Mesodermal cell (in vitro differentiated cells): Measurements from ENCODE around the gene ATP8B1.

Experiments
- H3K27ac ChIP-seq: 2 replicates; pipeline ENCODE4 v1.7.0; 2013; ENCODE audit warnings: mild to moderate bottlenecking, low read depth, low read length, moderate library complexity; ENCODE audit not compliant: severe bottlenecking
- H3K36me3 ChIP-seq: 2 replicates; pipeline ENCODE4 v1.7.1; 2013; ENCODE audit warnings: mild to moderate bottlenecking, low read length, moderate library complexity; ENCODE audit not compliant: control insufficient read depth, insufficient read depth
- H3K4me1 ChIP-seq: one replicate; pipeline ENCODE4 v1.7.1; 2013; ENCODE audit warnings: mild to moderate bottlenecking, low read length; ENCODE audit not compliant: insufficient read depth, control insufficient read depth, poor library complexity, severe bottlenecking
- H3K4me3 ChIP-seq: 2 replicates; pipeline ENCODE4 v1.7.0; 2013; ENCODE audit warnings: low read length, control low read depth, mild to moderate bottlenecking; ENCODE audit not compliant: insufficient read depth, poor library complexity, severe bottlenecking; ENCODE audit errors: extremely low read depth
- H3K9me3 ChIP-seq: 2 replicates; pipeline ENCODE4 v1.7.1; 2013; ENCODE audit warnings: mild to moderate bottlenecking, low read length, moderate library complexity; ENCODE audit not compliant: control insufficient read depth
- WGBS, 2 experiments: methylation state at CpG; one replicate each; pipeline ENCODE4 v1.1.5; 2013; ENCODE audit warnings: missing lambda C conversion rate in 2 of 2; ENCODE audit not compliant: insufficient coverage in 2 of 2; 5-methylcytosine and 5-hydroxymethylcytosine counted together

Gene ATP8B1

GRCh38 chr18:57819119-57819518 lies 16.0 kb upstream of the ATP8B1 start:
- Histone ChIP-seq H3K36me3 (no peaks in the 10 kb centered on the region), H3K27ac (peak overlapping the region; percentile 69), H3K4me1 (peaks cover 4% of the 10 kb centered on the region), H3K4me3 (no peak overlapping the region), H3K9me3 (no peaks in the 10 kb centered on the region)
- 94% methylated on average over 2 of the region's 3 CpGs; no CpG with 5 or more reads in 1 of the 2 experiments for WGBS, 2 experiments

- WGBS, 2 experiments: 83 to 93% methylated on average over 7 to 9 of the region's 10 CpGs
- Histone ChIP-seq H3K9me3 (peaks cover 11% of the 10 kb centered on the region), H3K4me3 (no peak overlapping the region), H3K27ac (no peak overlapping the region), H3K4me1 (peaks cover 4% of the 10 kb centered on the region), H3K36me3 (no peaks in the 10 kb centered on the region)
These were observed 13.3 kb upstream of the ATP8B1 start for GRCh38 chr18:57816208-57816954.

GRCh38 chr18:57814555-57814954 lies 11.4 kb upstream of the ATP8B1 start:
- Histone ChIP-seq H3K36me3 (no peaks in the 10 kb centered on the region), H3K4me1 (no peaks in the 10 kb centered on the region), H3K4me3 (no peak overlapping the region), H3K9me3 (peaks cover 11% of the 10 kb centered on the region), H3K27ac (no peak overlapping the region)
- WGBS, 2 experiments: 85 to 88% methylated on average over 2 of the region's 2 CpGs

GRCh38 chr18:57813245-57813644 lies 10.1 kb upstream of the ATP8B1 start:
- no peaks in the 10 kb centered on the region for H3K36me3 ChIP-seq
- H3K4me3 ChIP-seq: no peak overlapping the region
- peaks cover 11% of the 10 kb centered on the region for H3K9me3 ChIP-seq
- no peaks in the 10 kb centered on the region for H3K4me1 ChIP-seq
- no peak overlapping the region for H3K27ac ChIP-seq

GRCh38 chr18:57812126-57812477 lies 9.0 kb upstream of the ATP8B1 start:
- Histone ChIP-seq H3K4me1 (peaks cover 7% of the 10 kb centered on the region), H3K36me3 (no peaks in the 10 kb centered on the region), H3K4me3 (no peak overlapping the region), H3K9me3 (peaks cover 11% of the 10 kb centered on the region), H3K27ac (no peak overlapping the region)

- H3K36me3 ChIP-seq: no peaks in the 10 kb centered on the region
- H3K4me3 ChIP-seq: no peak overlapping the region
- H3K9me3 ChIP-seq: peaks cover 11% of the 10 kb centered on the region
- H3K4me1 ChIP-seq: peaks cover 12% of the 10 kb centered on the region
- no peak overlapping the region for H3K27ac ChIP-seq
- WGBS, 2 experiments: 75 to 95% methylated on average over 1 to 2 of the region's 4 CpGs
These were observed 8.5 kb upstream of the ATP8B1 start for GRCh38 chr18:57811477-57812125.

GRCh38 chr18:57809190-57809589 lies 6.1 kb upstream of the ATP8B1 start:
- no peak overlapping the region for H3K4me3 ChIP-seq
- no peak overlapping the region for H3K27ac ChIP-seq
- H3K9me3 ChIP-seq: peaks cover 11% of the 10 kb centered on the region
- no peaks in the 10 kb centered on the region for H3K36me3 ChIP-seq
- peaks cover 12% of the 10 kb centered on the region for H3K4me1 ChIP-seq

GRCh38 chr18:57807336-57808117 lies 4.4 kb upstream of the ATP8B1 start:
- 63 to 79% methylated on average over 1 to 2 of the region's 2 CpGs for WGBS, 2 experiments
- peaks cover 8% of the 10 kb centered on the region for H3K9me3 ChIP-seq
- no peak overlapping the region for H3K4me3 ChIP-seq
- H3K4me1 ChIP-seq: peaks cover 13% of the 10 kb centered on the region
- H3K27ac ChIP-seq: no peak overlapping the region
- H3K36me3 ChIP-seq: no peaks in the 10 kb centered on the region

- 80 to 82% methylated on average over 1 of the region's 3 CpGs for WGBS, 2 experiments
- Histone ChIP-seq H3K36me3 (no peaks in the 10 kb centered on the region), H3K27ac (no peak overlapping the region), H3K4me3 (no peak overlapping the region), H3K9me3 (peaks cover 2% of the 10 kb centered on the region), H3K4me1 (peaks cover 16% of the 10 kb centered on the region)
These were observed 3.8 kb upstream of the ATP8B1 start for GRCh38 chr18:57806978-57807285.

- Histone ChIP-seq H3K27ac (no peak overlapping the region), H3K4me1 (peaks cover 21% of the 10 kb centered on the region), H3K36me3 (no peaks in the 10 kb centered on the region), H3K9me3 (no peaks in the 10 kb centered on the region), H3K4me3 (no peak overlapping the region)
- 88 to 98% methylated on average over 4 to 5 of the region's 7 CpGs for WGBS, 2 experiments
These were observed 3.3 kb upstream of the ATP8B1 start for GRCh38 chr18:57806201-57806977.
